ENCODE results near the gene ATXN1L.
"Not testable (repeated sequence)": the region's sequence is repeated elsewhere in the genome, so short reads cannot be mapped to it uniquely, and the experiment has no call there.

The ATXN1L gene

GRCh38 chr16:71865173-71865863 lies 19.5 kb downstream of the ATXN1L start:
- no peak for DNase-seq (ENCODE audit: low spot score in 2 of 2)
- ATAC-seq (ENCODE audit: low read depth), result no peak

GRCh38 chr16:71867175-71867574 lies 21.4 kb downstream of the ATXN1L start:
- not testable (repeated sequence) for H3K9me3 Mint-ChIP-seq; H3K27ac Mint-ChIP-seq; DNase-seq (ENCODE audit: low spot score in 2 of 2); H3K27me3 Mint-ChIP-seq; H3K4me3 Mint-ChIP-seq; H3K4me1 Mint-ChIP-seq; ATAC-seq (ENCODE audit: low read depth)
- peaks cover 27% of the 10 kb centered on the region for H3K36me3 Mint-ChIP-seq

More at GRCh38 chr16:71865173-71865863, 19.5 kb downstream of the ATXN1L start:
- H3K27ac Mint-ChIP-seq, result peak overlapping the region; percentile 14
- no peaks in the 10 kb centered on the region for H3K9me3 Mint-ChIP-seq
- peaks cover 5% of the 10 kb centered on the region for H3K4me1 Mint-ChIP-seq
- H3K4me3 Mint-ChIP-seq, result no peak overlapping the region
- no peaks in the 10 kb centered on the region for H3K27me3 Mint-ChIP-seq
- H3K36me3 Mint-ChIP-seq, result peaks cover 32% of the 10 kb centered on the region

- H3K27ac Mint-ChIP-seq, result no peak overlapping the region
- no peaks in the 10 kb centered on the region for H3K9me3 Mint-ChIP-seq
- no peak overlapping the region for H3K4me3 Mint-ChIP-seq
- H3K4me1 Mint-ChIP-seq, result peaks cover 5% of the 10 kb centered on the region
- ATAC-seq (ENCODE audit: low read depth) (no peak), DNase-seq (ENCODE audit: low spot score in 2 of 2) (no peak)
- H3K36me3 Mint-ChIP-seq, result peaks cover 27% of the 10 kb centered on the region
- H3K27me3 Mint-ChIP-seq, result no peaks in the 10 kb centered on the region
Measured at GRCh38 chr16:71867939-71868338, 22.2 kb downstream of the ATXN1L start.

- peaks cover 23% of the 10 kb centered on the region for H3K36me3 Mint-ChIP-seq
- no peak overlapping the region for H3K4me3 Mint-ChIP-seq
- ATAC-seq (ENCODE audit: low read depth) (no peak), DNase-seq (ENCODE audit: low spot score in 2 of 2) (no peak)
- H3K4me1 Mint-ChIP-seq, result peaks cover 5% of the 10 kb centered on the region
- no peak overlapping the region for H3K27ac Mint-ChIP-seq
- no peaks in the 10 kb centered on the region for H3K27me3 Mint-ChIP-seq
- no peaks in the 10 kb centered on the region for H3K9me3 Mint-ChIP-seq
Measured at GRCh38 chr16:71869089-71869488, 23.3 kb downstream of the ATXN1L start.

GRCh38 chr16:71870818-71871217 lies 25.0 kb downstream of the ATXN1L start:
- no peaks in the 10 kb centered on the region for H3K9me3 Mint-ChIP-seq
- no peak overlapping the region for H3K27ac Mint-ChIP-seq
- H3K4me3 Mint-ChIP-seq, result no peak overlapping the region
- ATAC-seq (ENCODE audit: low read depth), result no peak
- H3K27me3 Mint-ChIP-seq, result no peaks in the 10 kb centered on the region
- H3K36me3 Mint-ChIP-seq, result peaks cover 20% of the 10 kb centered on the region
- H3K4me1 Mint-ChIP-seq, result peaks cover 5% of the 10 kb centered on the region
- DNase-seq (ENCODE audit: low spot score in 2 of 2), result no peak

- H3K36me3 Mint-ChIP-seq, result peaks cover 18% of the 10 kb centered on the region
- DNase-seq (ENCODE audit: low spot score in 2 of 2), result no peak
- no peak overlapping the region for H3K27ac Mint-ChIP-seq
Measured at GRCh38 chr16:71873199-71873598, 27.4 kb downstream of the ATXN1L start.

GRCh38 chr16:71878911-71879310 lies 33.1 kb downstream of the ATXN1L start:
- no peaks in the 10 kb centered on the region for H3K9me3 Mint-ChIP-seq
- H3K27me3 Mint-ChIP-seq, result no peaks in the 10 kb centered on the region
- no peak for DNase-seq (ENCODE audit: low spot score in 2 of 2)
- no peak overlapping the region for H3K4me3 Mint-ChIP-seq
- H3K27ac Mint-ChIP-seq, result no peak overlapping the region
- ATAC-seq (ENCODE audit: low read depth), result no peak
- peaks cover 23% of the 10 kb centered on the region for H3K36me3 Mint-ChIP-seq
- peaks cover 26% of the 10 kb centered on the region for H3K4me1 Mint-ChIP-seq

More at GRCh38 chr16:71873199-71873598, 27.4 kb downstream of the ATXN1L start:
- Mint-ChIP-seq H3K4me1 (peaks cover 7% of the 10 kb centered on the region), H3K9me3 (no peaks in the 10 kb centered on the region), H3K27me3 (no peaks in the 10 kb centered on the region), H3K4me3 (no peak overlapping the region)
- ATAC-seq (ENCODE audit: low read depth), result no peak

- no peaks in the 10 kb centered on the region for H3K9me3 Mint-ChIP-seq
Measured at GRCh38 chr16:71880176-71880575, 34.4 kb downstream of the ATXN1L start.

GRCh38 chr16:71882505-71883167 lies 36.9 kb downstream of the ATXN1L start:
- peak; percentile 53 for ATAC-seq (ENCODE audit: low read depth)
- DNase-seq (ENCODE audit: low spot score in 2 of 2), result peak; percentile 81 to 93
- Mint-ChIP-seq H3K4me3 (peak overlapping the region; percentile 92), H3K27ac (peak overlapping the region; percentile 96), H3K9me3 (no peaks in the 10 kb centered on the region), H3K4me1 (peaks cover 34% of the 10 kb centered on the region), H3K36me3 (peaks cover 13% of the 10 kb centered on the region), H3K27me3 (no peaks in the 10 kb centered on the region)

More at GRCh38 chr16:71880176-71880575, 34.4 kb downstream of the ATXN1L start:
- no peak for DNase-seq (ENCODE audit: low spot score in 2 of 2)
- Mint-ChIP-seq H3K27me3 (no peaks in the 10 kb centered on the region), H3K27ac (peak overlapping the region; percentile 81), H3K36me3 (peaks cover 21% of the 10 kb centered on the region), H3K4me3 (no peak overlapping the region), H3K4me1 (peaks cover 31% of the 10 kb centered on the region)
- ATAC-seq (ENCODE audit: low read depth), result no peak

- DNase-seq (ENCODE audit: low spot score in 2 of 2), result peak; percentile 47 to 60
- H3K27me3 Mint-ChIP-seq, result no peaks in the 10 kb centered on the region
- peak overlapping the region; percentile 96 for H3K27ac Mint-ChIP-seq
- H3K9me3 Mint-ChIP-seq, result no peaks in the 10 kb centered on the region
- H3K36me3 Mint-ChIP-seq, result peaks cover 13% of the 10 kb centered on the region
- ATAC-seq (ENCODE audit: low read depth), result peak; percentile 38
- H3K4me1 Mint-ChIP-seq, result peaks cover 34% of the 10 kb centered on the region
- peak overlapping the region; percentile 92 for H3K4me3 Mint-ChIP-seq
Measured at GRCh38 chr16:71883168-71883848, 37.5 kb downstream of the ATXN1L start.

- no peaks in the 10 kb centered on the region for H3K9me3 Mint-ChIP-seq
- peak; percentile 57 for ATAC-seq (ENCODE audit: low read depth)
- H3K27me3 Mint-ChIP-seq, result no peaks in the 10 kb centered on the region
- peaks cover 10% of the 10 kb centered on the region for H3K36me3 Mint-ChIP-seq
- peak within 1 kb of the TSS; percentile 100 for H3K4me3 Mint-ChIP-seq
- H3K27ac Mint-ChIP-seq, result peak within 1 kb of the TSS; percentile 97
- DNase-seq (ENCODE audit: low spot score in 2 of 2), result peak; percentile 71 to 76
- H3K4me1 Mint-ChIP-seq, result peaks cover 31% of the 10 kb centered on the region
Measured at GRCh38 chr16:71883849-71884638, 38.3 kb downstream of the ATXN1L start, which contains the start of gene ZNF821. Gene ZNF821, minus strand, starts transcription at chr16:71884182. Its CDS starts 4,236 bp downstream, at chr16:71879946.

GRCh38 chr16:71885261-71885650 lies 39.5 kb downstream of the ATXN1L start:
- DNase-seq (ENCODE audit: low spot score in 2 of 2), result no peak
- peak overlapping the region; percentile 97 for H3K27ac Mint-ChIP-seq
- H3K9me3 Mint-ChIP-seq, result no peaks in the 10 kb centered on the region
- ATAC-seq (ENCODE audit: low read depth), result peak; percentile 10
- peak overlapping the region; percentile 100 for H3K4me3 Mint-ChIP-seq
- H3K27me3 Mint-ChIP-seq, result no peaks in the 10 kb centered on the region
- peaks cover 26% of the 10 kb centered on the region for H3K4me1 Mint-ChIP-seq
- H3K36me3 Mint-ChIP-seq, result peaks cover under 1% of the 10 kb centered on the region

- H3K27me3 Mint-ChIP-seq, result no peaks in the 10 kb centered on the region
- no peak overlapping the region for H3K4me3 Mint-ChIP-seq
- no peaks in the 10 kb centered on the region for H3K9me3 Mint-ChIP-seq
- no peaks in the 10 kb centered on the region for H3K36me3 Mint-ChIP-seq
- no peak for DNase-seq (ENCODE audit: low spot score in 2 of 2)
- ATAC-seq (ENCODE audit: low read depth), result no peak
- no peak overlapping the region for H3K27ac Mint-ChIP-seq
- peaks cover 13% of the 10 kb centered on the region for H3K4me1 Mint-ChIP-seq
Measured at GRCh38 chr16:71889147-71889546, 43.4 kb downstream of the ATXN1L start.

Data from memory B cell (primary cell).